GM12864 (cell line): ENCODE data around the gene ZNF528.

ENCODE experiments used
- DNase-seq: peaks from one replicate; pipeline ENCODE4 v3.0.0-alpha.2; 2011; ENCODE audit warnings: low read depth
- H3K4me3 ChIP-seq: 2 replicates; pipeline ENCODE4 v1.5.1; 2011; ENCODE audit warnings: mild to moderate bottlenecking, low read depth, low read length, control low read depth
- CTCF ChIP-seq: IDR thresholded peaks from 2 replicates; pipeline ENCODE4 v1.5.1; 2011; ENCODE audit warnings: low read depth, mild to moderate bottlenecking, moderate library complexity, low read length, control low read depth, inconsistent platforms; ENCODE audit errors: missing control alignments

The ZNF528 gene

DNA sequence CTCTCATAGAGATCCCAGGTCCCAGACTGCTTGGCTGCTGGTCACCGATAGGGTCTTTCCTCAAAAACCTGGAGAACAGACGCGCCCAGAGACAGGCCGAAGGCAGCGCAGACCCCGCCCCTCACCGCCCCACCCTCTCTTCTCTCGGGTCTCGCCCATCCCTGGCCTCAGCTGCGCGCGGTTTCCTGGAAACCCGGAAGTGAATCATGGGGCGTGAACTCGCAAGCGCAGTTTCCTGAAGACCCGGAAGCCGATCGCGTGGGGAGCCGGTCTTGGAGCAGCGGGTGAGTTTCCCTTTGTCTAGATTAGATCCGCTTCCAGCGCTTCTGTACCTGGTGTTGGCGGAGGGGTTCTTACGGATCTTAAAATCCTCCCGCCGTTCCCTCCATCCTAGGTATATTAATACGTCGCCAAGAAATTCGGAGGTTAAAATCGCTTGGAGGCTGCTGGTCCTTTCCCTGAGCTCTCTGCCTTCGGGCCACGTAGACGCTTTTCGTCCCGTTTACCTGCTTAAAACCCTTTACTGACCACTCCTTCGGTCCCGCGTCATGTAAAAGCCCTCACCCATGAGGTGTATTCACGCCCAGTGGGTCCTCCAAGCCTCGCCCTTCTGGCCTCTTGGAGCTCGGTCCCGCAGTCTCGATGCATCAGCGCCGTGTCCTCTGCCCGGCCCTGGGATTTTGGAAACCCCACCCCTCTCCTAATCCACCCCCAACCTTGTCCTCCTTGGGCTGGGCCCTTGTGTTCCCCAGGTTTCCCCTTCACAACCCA is 55.9 kb downstream of the ZNF528 start, which contains the start of gene ZNF578:
Gene ZNF578 (plus strand): TSS at position 230 of the 771 bp plus-strand sequence. CDS start 48,293 bp downstream, outside the sequence.
- DNase-seq: no peak
- no peak for TF ChIP-seq CTCF
- no peak within 1 kb of the TSS for H3K4me3 ChIP-seq

DNA sequence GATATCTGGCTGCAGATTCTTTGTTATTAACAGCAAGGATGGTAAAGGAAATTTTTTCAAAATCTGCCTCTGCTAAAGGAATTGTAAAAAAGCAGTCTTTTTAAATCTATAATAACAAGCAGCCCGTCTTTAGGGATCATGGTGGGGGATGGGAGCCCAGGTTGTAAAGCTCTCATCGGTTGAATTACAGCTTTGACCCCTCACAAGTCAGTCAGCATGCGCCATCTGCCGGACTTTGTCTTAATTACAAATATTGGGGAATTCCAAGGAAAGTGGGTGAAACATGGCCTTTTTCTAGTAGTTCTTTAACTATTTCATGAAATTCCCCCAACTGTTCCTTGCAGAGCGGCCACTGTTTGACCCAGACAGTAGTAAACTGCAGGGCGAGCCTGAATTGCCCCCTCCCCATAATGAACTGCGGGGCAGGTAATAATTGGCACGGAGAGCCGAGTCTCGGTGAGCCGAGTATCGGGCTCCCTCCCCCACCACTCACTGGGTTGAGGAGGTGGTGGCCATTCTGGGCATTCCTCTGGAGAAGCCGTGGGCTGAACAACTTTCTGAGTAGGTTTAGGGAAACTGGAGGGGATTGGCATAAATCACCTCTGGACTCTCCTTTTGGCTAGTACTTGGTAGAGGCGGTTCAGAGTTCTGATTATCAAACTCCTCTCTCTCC is 67.3 kb downstream of the ZNF528 start:
- no peak overlapping the region for H3K4me3 ChIP-seq
- no peak for DNase-seq
- no peak for TF ChIP-seq CTCF
